HG02610 (cell line): Measurements from ENCODE around the gene POLD4.
"Not testable (repeated sequence)": the region's sequence is repeated elsewhere in the genome, so short reads cannot be mapped to it uniquely, and the experiment has no call there.

Experiments
- ATAC-seq: cut with Tn5 transposase; IDR thresholded peaks from one replicate; pipeline ENCODE4 v1.9.1; 2021; ENCODE audit warnings: mild to moderate bottlenecking, moderate library complexity; ENCODE audit not compliant: unreplicated experiment

The POLD4 gene

GRCh38 chr11:67354075-67355022 lies 1.0 kb upstream of the POLD4 start:
- ATAC-seq: no peak

GRCh38 chr11:67352546-67353316 lies 615 bp downstream of the POLD4 start:
- ATAC-seq: peak; percentile 15

GRCh38 chr11:67351275-67352005 lies 1.9 kb downstream of the POLD4 start:
- no peak for ATAC-seq

- ATAC-seq: no peak
Measured at GRCh38 chr11:67349928-67350465, 3.3 kb downstream of the POLD4 start.

- no peak for ATAC-seq
Measured at GRCh38 chr11:67349457-67349856, 3.9 kb downstream of the POLD4 start.

GRCh38 chr11:67349036-67349435 lies 4.3 kb downstream of the POLD4 start:
- ATAC-seq: no peak

- ATAC-seq: no peak
Measured at GRCh38 chr11:67347964-67348749, 5.2 kb downstream of the POLD4 start.

- no peak for ATAC-seq
Measured at GRCh38 chr11:67345920-67346819, 7.2 kb downstream of the POLD4 start.

GRCh38 chr11:67345247-67345919 lies 8.0 kb downstream of the POLD4 start:
- ATAC-seq: peak; percentile 55

GRCh38 chr11:67344264-67344663 lies 9.1 kb downstream of the POLD4 start:
- no peak for ATAC-seq

- no peak for ATAC-seq
Measured at GRCh38 chr11:67337257-67337656, 16.1 kb downstream of the POLD4 start.

- no peak for ATAC-seq
Measured at GRCh38 chr11:67332081-67332691, 21.2 kb downstream of the POLD4 start.

GRCh38 chr11:67323526-67323925 lies 29.8 kb downstream of the POLD4 start:
- no peak for ATAC-seq

- ATAC-seq: no peak
Measured at GRCh38 chr11:67322049-67322448, 31.3 kb downstream of the POLD4 start.

GRCh38 chr11:67321313-67321871 lies 32.0 kb downstream of the POLD4 start:
- no peak for ATAC-seq

- ATAC-seq: no peak
Measured at GRCh38 chr11:67320691-67321090, 32.7 kb downstream of the POLD4 start.

- ATAC-seq: no peak
Measured at GRCh38 chr11:67320011-67320410, 33.3 kb downstream of the POLD4 start.

- not testable (repeated sequence) for ATAC-seq
Measured at GRCh38 chr11:67318876-67319275, 34.5 kb downstream of the POLD4 start.
